Stimulated activated naive CD8-positive, alpha-beta T cell treated with anti-CD3 and anti-CD28 coated beads, Interleukin-15, Interleukin-2, amounts not matched to agents 100 ng/mL and 50 ng/mL, for 24 hours (primary cell): ENCODE data around the gene ARHGAP26.
"Not testable (repeated sequence)": the region's sequence is repeated elsewhere in the genome, so short reads cannot be mapped to it uniquely, and the experiment has no call there.

Experiments used
- H3K27ac Mint-ChIP-seq: one replicate; pipeline ENCODE4 v1.8.0; 2021; ENCODE audit warnings: mild to moderate bottlenecking, mixed read lengths
- H3K27me3 Mint-ChIP-seq: one replicate; pipeline ENCODE4 v1.8.0; 2021; ENCODE audit warnings: mixed read lengths
- H3K36me3 Mint-ChIP-seq: one replicate; pipeline ENCODE4 v1.8.0; 2021; ENCODE audit warnings: low read depth, mixed read lengths
- H3K4me1 Mint-ChIP-seq: one replicate; pipeline ENCODE4 v1.8.0; 2021; ENCODE audit warnings: low read depth, mixed read lengths
- H3K4me3 Mint-ChIP-seq: one replicate; pipeline ENCODE4 v1.8.0; 2021; ENCODE audit warnings: mild to moderate bottlenecking, mixed read lengths
- H3K9me3 Mint-ChIP-seq: one replicate; pipeline ENCODE4 v1.8.0; 2021; ENCODE audit warnings: mixed read lengths

ARHGAP26 gene

GRCh38 chr5:143108498-143109128, 338.4 kb downstream of the ARHGAP26 start:
- H3K9me3 Mint-ChIP-seq = no peaks in the 10 kb centered on the region
- H3K36me3 Mint-ChIP-seq = peaks cover 8% of the 10 kb centered on the region
- H3K4me1 Mint-ChIP-seq = peaks cover 21% of the 10 kb centered on the region
- H3K27me3 Mint-ChIP-seq = no peaks in the 10 kb centered on the region
- no peak overlapping the region for H3K4me3 Mint-ChIP-seq
- peak overlapping the region; percentile 9 for H3K27ac Mint-ChIP-seq

- Mint-ChIP-seq H3K4me1 (peaks cover 29% of the 10 kb centered on the region), H3K27ac (no peak overlapping the region), H3K4me3 (no peak overlapping the region), H3K27me3 (no peaks in the 10 kb centered on the region), H3K36me3 (peaks cover 8% of the 10 kb centered on the region), H3K9me3 (no peaks in the 10 kb centered on the region)
Observed at GRCh38 chr5:143110591-143110990, 340.4 kb downstream of the ARHGAP26 start.

- H3K27ac Mint-ChIP-seq = no peak overlapping the region
- no peaks in the 10 kb centered on the region for H3K9me3 Mint-ChIP-seq
- peaks cover 29% of the 10 kb centered on the region for H3K4me1 Mint-ChIP-seq
- no peaks in the 10 kb centered on the region for H3K27me3 Mint-ChIP-seq
- peaks cover 8% of the 10 kb centered on the region for H3K36me3 Mint-ChIP-seq
- H3K4me3 Mint-ChIP-seq = no peak overlapping the region
Observed at GRCh38 chr5:143111799-143112198, 341.6 kb downstream of the ARHGAP26 start.

- Mint-ChIP-seq H3K27me3 (no peaks in the 10 kb centered on the region), H3K4me3 (peak overlapping the region; percentile 21), H3K27ac (peak overlapping the region; percentile 75), H3K36me3 (peaks cover 8% of the 10 kb centered on the region), H3K4me1 (peaks cover 37% of the 10 kb centered on the region), H3K9me3 (no peaks in the 10 kb centered on the region)
Observed at GRCh38 chr5:143113461-143113860, 343.3 kb downstream of the ARHGAP26 start.

- peaks cover 8% of the 10 kb centered on the region for H3K36me3 Mint-ChIP-seq
- no peak overlapping the region for H3K4me3 Mint-ChIP-seq
- H3K4me1 Mint-ChIP-seq = peaks cover 47% of the 10 kb centered on the region
- H3K9me3 Mint-ChIP-seq = no peaks in the 10 kb centered on the region
- no peaks in the 10 kb centered on the region for H3K27me3 Mint-ChIP-seq
- H3K27ac Mint-ChIP-seq = peak overlapping the region; percentile 75
Observed at GRCh38 chr5:143114481-143114880, 344.3 kb downstream of the ARHGAP26 start.

GRCh38 chr5:143115381-143115780, 345.2 kb downstream of the ARHGAP26 start:
- H3K4me1 Mint-ChIP-seq = peaks cover 51% of the 10 kb centered on the region
- H3K9me3 Mint-ChIP-seq = no peaks in the 10 kb centered on the region
- no peak overlapping the region for H3K27ac Mint-ChIP-seq
- H3K36me3 Mint-ChIP-seq = peaks cover 6% of the 10 kb centered on the region
- no peak overlapping the region for H3K4me3 Mint-ChIP-seq
- H3K27me3 Mint-ChIP-seq = no peaks in the 10 kb centered on the region

GRCh38 chr5:143116814-143117213, 346.6 kb downstream of the ARHGAP26 start:
- no peaks in the 10 kb centered on the region for H3K27me3 Mint-ChIP-seq
- no peak overlapping the region for H3K27ac Mint-ChIP-seq
- no peak overlapping the region for H3K4me3 Mint-ChIP-seq
- peaks cover 16% of the 10 kb centered on the region for H3K36me3 Mint-ChIP-seq
- H3K9me3 Mint-ChIP-seq = no peaks in the 10 kb centered on the region
- H3K4me1 Mint-ChIP-seq = peaks cover 65% of the 10 kb centered on the region

GRCh38 chr5:143117821-143118220, 347.6 kb downstream of the ARHGAP26 start:
- H3K9me3 Mint-ChIP-seq = no peaks in the 10 kb centered on the region
- peak overlapping the region; percentile 9 for H3K27ac Mint-ChIP-seq
- no peak overlapping the region for H3K4me3 Mint-ChIP-seq
- no peaks in the 10 kb centered on the region for H3K27me3 Mint-ChIP-seq
- H3K36me3 Mint-ChIP-seq = peaks cover 22% of the 10 kb centered on the region
- peaks cover 75% of the 10 kb centered on the region for H3K4me1 Mint-ChIP-seq

GRCh38 chr5:143118222-143118621, 348.0 kb downstream of the ARHGAP26 start:
- H3K4me1 Mint-ChIP-seq = peaks cover 76% of the 10 kb centered on the region
- peak overlapping the region; percentile 9 for H3K27ac Mint-ChIP-seq
- no peaks in the 10 kb centered on the region for H3K27me3 Mint-ChIP-seq
- no peaks in the 10 kb centered on the region for H3K9me3 Mint-ChIP-seq
- H3K4me3 Mint-ChIP-seq = no peak overlapping the region
- peaks cover 24% of the 10 kb centered on the region for H3K36me3 Mint-ChIP-seq

- H3K27me3 Mint-ChIP-seq, H3K4me3 Mint-ChIP-seq, H3K9me3 Mint-ChIP-seq: not testable (repeated sequence)
- Mint-ChIP-seq H3K4me1 (peaks cover 70% of the 10 kb centered on the region), H3K27ac (peak overlapping the region; percentile 84), H3K36me3 (peaks cover 24% of the 10 kb centered on the region)
Observed at GRCh38 chr5:143118818-143119217, 348.6 kb downstream of the ARHGAP26 start.

GRCh38 chr5:143119291-143119769, 349.2 kb downstream of the ARHGAP26 start:
- Mint-ChIP-seq H3K36me3 (peaks cover 24% of the 10 kb centered on the region), H3K4me3 (no peak overlapping the region), H3K4me1 (peaks cover 65% of the 10 kb centered on the region), H3K27ac (peak overlapping the region; percentile 84), H3K27me3 (no peaks in the 10 kb centered on the region), H3K9me3 (no peaks in the 10 kb centered on the region)

- H3K4me1 Mint-ChIP-seq = peaks cover 66% of the 10 kb centered on the region
- H3K27ac Mint-ChIP-seq = peak overlapping the region; percentile 84
- peaks cover 24% of the 10 kb centered on the region for H3K36me3 Mint-ChIP-seq
Observed at GRCh38 chr5:143119881-143120341, 349.7 kb downstream of the ARHGAP26 start.

GRCh38 chr5:143120460-143121134, 350.4 kb downstream of the ARHGAP26 start:
- peak overlapping the region; percentile 61 for H3K27ac Mint-ChIP-seq
- H3K27me3 Mint-ChIP-seq = no peaks in the 10 kb centered on the region
- no peaks in the 10 kb centered on the region for H3K9me3 Mint-ChIP-seq
- H3K4me3 Mint-ChIP-seq = no peak overlapping the region
- H3K4me1 Mint-ChIP-seq = peaks cover 72% of the 10 kb centered on the region
- peaks cover 24% of the 10 kb centered on the region for H3K36me3 Mint-ChIP-seq

More at GRCh38 chr5:143119881-143120341, 349.7 kb downstream of the ARHGAP26 start:
- no peaks in the 10 kb centered on the region for H3K27me3 Mint-ChIP-seq
- no peak overlapping the region for H3K4me3 Mint-ChIP-seq
- no peaks in the 10 kb centered on the region for H3K9me3 Mint-ChIP-seq

- Mint-ChIP-seq H3K9me3 (no peaks in the 10 kb centered on the region), H3K4me1 (peaks cover 72% of the 10 kb centered on the region), H3K27me3 (no peaks in the 10 kb centered on the region), H3K27ac (peak overlapping the region; percentile 61), H3K36me3 (peaks cover 24% of the 10 kb centered on the region), H3K4me3 (no peak overlapping the region)
Observed at GRCh38 chr5:143121135-143121475, 350.9 kb downstream of the ARHGAP26 start.

GRCh38 chr5:143124593-143124992, 354.4 kb downstream of the ARHGAP26 start:
- no peak overlapping the region for H3K27ac Mint-ChIP-seq
- peaks cover 27% of the 10 kb centered on the region for H3K36me3 Mint-ChIP-seq
- H3K9me3 Mint-ChIP-seq = no peaks in the 10 kb centered on the region
- H3K4me3 Mint-ChIP-seq = no peak overlapping the region
- peaks cover 47% of the 10 kb centered on the region for H3K4me1 Mint-ChIP-seq
- H3K27me3 Mint-ChIP-seq = no peaks in the 10 kb centered on the region
